GM23338 (cell line): ENCODE data around the gene YTHDF2. TPM values are rescaled to one million over a fixed set of nuclear protein-coding genes. Genes with fewer than 3 reads are reported as not detected.

Experiments used
- ATAC-seq: fragments of 200-7000 bp; cut with Tn5 transposase; 3 replicates; pipeline ENCODE4 v1.9.1; 2020
- DNase-seq: peaks from one replicate; pipeline ENCODE4 v3.0.0-alpha.2; 2015; ENCODE audit warnings: low spot score
- H2AFZ ChIP-seq: fragments of 200-600 bp; sonication (generic); 2 replicates; pipeline ENCODE4 v1.8.0; 2016; ENCODE audit warnings: antibody characterized with exemption, mild to moderate bottlenecking, moderate library complexity
- H3F3A ChIP-seq: fragments of 200-600 bp; sonication (generic); replicated peaks from 2 replicates; pipeline ENCODE4 v1.8.0; 2017; ENCODE audit warnings: antibody characterized with exemption, mixed run types, low read depth
- H3K27ac ChIP-seq: fragments of 200-600 bp; sonication (generic); 2 replicates; pipeline ENCODE4 v1.6.1; 2016; ENCODE audit warnings: low read depth
- H3K27me3 ChIP-seq: fragments of 200-600 bp; sonication (generic); 2 replicates; pipeline ENCODE4 v1.8.0; 2016; ENCODE audit warnings: mild to moderate bottlenecking, mixed run types, moderate library complexity; ENCODE audit not compliant: insufficient read depth
- H3K36me3 ChIP-seq: fragments of 200-600 bp; sonication (generic); 2 replicates; pipeline ENCODE4 v1.8.0; 2016; ENCODE audit warnings: mild to moderate bottlenecking; ENCODE audit not compliant: insufficient read depth
- H3K4me1 ChIP-seq: fragments of 200-600 bp; sonication (generic); 2 replicates; pipeline ENCODE4 v1.8.0; 2016; ENCODE audit warnings: mild to moderate bottlenecking, moderate library complexity; ENCODE audit not compliant: insufficient read depth
- H3K4me2 ChIP-seq: fragments of 200-600 bp; sonication (generic); 2 replicates; pipeline ENCODE4 v1.7.1; 2017; ENCODE audit warnings: mixed run types
- H3K4me3 ChIP-seq: fragments of 200-600 bp; sonication (generic); 2 replicates; pipeline ENCODE4 v1.6.1; 2016; ENCODE audit warnings: mixed run types
- H3K79me2 ChIP-seq: fragments of 200-600 bp; sonication (generic); replicated peaks from 2 replicates; pipeline ENCODE4 v1.8.0; 2017; ENCODE audit warnings: mild to moderate bottlenecking; ENCODE audit not compliant: insufficient read depth
- H3K9me2 ChIP-seq: fragments of 200-600 bp; sonication (generic); 2 replicates; pipeline ENCODE4 v1.8.0; 2017; ENCODE audit not compliant: insufficient read depth
- H4K20me1 ChIP-seq: fragments of 200-600 bp; sonication (generic); replicated peaks from 2 replicates; pipeline ENCODE4 v1.8.0; 2017; ENCODE audit warnings: mild to moderate bottlenecking; ENCODE audit not compliant: insufficient read depth
- H3K27ac Mint-ChIP-seq: 2 replicates; pipeline ENCODE4 v1.8.0; 2020; ENCODE audit warnings: inconsistent platforms, mild to moderate bottlenecking, moderate library complexity, mixed read lengths
- H3K27me3 Mint-ChIP-seq: 3 replicates; pipeline ENCODE4 v1.8.0; 2022; ENCODE audit warnings: low read depth, mild to moderate bottlenecking, moderate library complexity, mixed read lengths, inconsistent platforms; ENCODE audit not compliant: insufficient read depth, poor library complexity
- H3K36me3 Mint-ChIP-seq: 3 replicates; pipeline ENCODE4 v1.8.0; 2021; ENCODE audit warnings: low read depth, mild to moderate bottlenecking, inconsistent platforms, moderate library complexity, mixed read lengths
- H3K4me1 Mint-ChIP-seq: 3 replicates; pipeline ENCODE4 v1.8.0; 2020; ENCODE audit warnings: mild to moderate bottlenecking, inconsistent platforms, mixed read lengths
- H3K4me3 Mint-ChIP-seq: 3 replicates; pipeline ENCODE4 v1.8.0; 2021; ENCODE audit warnings: moderate library complexity, mild to moderate bottlenecking, inconsistent platforms, mixed read lengths
- H3K9me3 Mint-ChIP-seq: 3 replicates; pipeline ENCODE4 v1.8.0; 2020; ENCODE audit warnings: moderate library complexity, mild to moderate bottlenecking, inconsistent platforms, mixed read lengths
- CREB1 ChIP-seq: fragments of 250-450 bp; sonication (Bioruptor Pico); IDR thresholded peaks from 2 replicates; pipeline ENCODE4 v1.5.0; 2020; ENCODE audit warnings: low read depth, mild to moderate bottlenecking, moderate library complexity
- CTCF ChIP-seq, 2 experiments: fragments of 200-600 bp in 1 of 2; sonication (generic) in 1 of 2; conservative IDR thresholded peaks; 2 replicates each; pipeline versions ENCODE4 v1.5.1 to v1.6.1; 2016 to 2017; ENCODE audit warnings: antibody characterized with exemption in 2 of 2, low read depth in 2 of 2, mild to moderate bottlenecking in 2 of 2, moderate library complexity in 1 of 2
- ETS1 ChIP-seq: IDR thresholded peaks from 2 replicates; pipeline ENCODE4 v1.6.1; 2016; ENCODE audit warnings: antibody characterized with exemption
- EZH2 ChIP-seq: fragments of 200-600 bp; sonication (generic); IDR thresholded peaks from one replicate; pipeline ENCODE4 v1.8.0; 2017; ENCODE audit warnings: antibody characterized with exemption, mild to moderate bottlenecking, low read depth; ENCODE audit not compliant: unreplicated experiment
- JUNB ChIP-seq: IDR thresholded peaks from one replicate; pipeline ENCODE4 v1.6.1; 2016; ENCODE audit warnings: antibody characterized with exemption; ENCODE audit not compliant: unreplicated experiment
- NANOG ChIP-seq: IDR thresholded peaks from 2 replicates; pipeline ENCODE4 v1.6.1; 2016; ENCODE audit warnings: antibody characterized with exemption, borderline replicate concordance
- POLR2AphosphoS5 ChIP-seq: IDR thresholded peaks from 2 replicates; pipeline ENCODE4 v1.6.1; 2016; ENCODE audit warnings: antibody characterized with exemption, low read depth
- STAT1 ChIP-seq: IDR thresholded peaks from one replicate; pipeline ENCODE4 v1.6.1; 2016; ENCODE audit warnings: antibody characterized with exemption; ENCODE audit not compliant: unreplicated experiment
- ZNF331 ChIP-seq: fragments of 250-450 bp; sonication (Bioruptor Pico); IDR thresholded peaks from 2 replicates; pipeline ENCODE4 v1.5.0; 2020; ENCODE audit warnings: low read depth, mild to moderate bottlenecking, moderate library complexity
- ZNF462 ChIP-seq: fragments of 250-450 bp; sonication (Bioruptor Pico); IDR thresholded peaks from 2 replicates; pipeline ENCODE4 v1.5.0; 2020; ENCODE audit warnings: mild to moderate bottlenecking, moderate library complexity
- polyA plus RNA-seq: library from polyadenylated mRNA; unstranded; fragments of >200 nt; fragmentation: Nextera tagmentation; extraction: Ambion mirVana; gene quantifications from 2 replicates; pipeline ENCODE4 v1.2.1, GENCODE V29; 2016
- total RNA-seq: library from RNA; depleted of rRNA; stranded (reverse); fragments of >200 nt; shearing (Covaris generic); gene quantifications from 2 replicates; pipeline ENCODE4 v1.2.3, GENCODE V29; 2014

Gene YTHDF2
- total and polyA plus RNA-seq, 2 experiments from 2014 or later = 130 to 169 TPM

- H3K9me3 Mint-ChIP-seq = peaks cover 3% of the 10 kb centered on the region; the same call in 1 of the 3 replicates
- no peaks in the 10 kb centered on the region for H3K36me3 Mint-ChIP-seq
- H2AFZ ChIP-seq = peak overlapping the region; percentile 88; the same call in 1 of the 2 replicates
- peak overlapping the region; percentile 57 for H3K4me3 Mint-ChIP-seq
- H3K4me1 Mint-ChIP-seq = peaks cover 15% of the 10 kb centered on the region
- peaks cover 42% of the 10 kb centered on the region for H3K27me3 ChIP-seq
- H3K27me3 Mint-ChIP-seq = peaks cover 37% of the 10 kb centered on the region
- no peaks in the 10 kb centered on the region for H3K9me2 ChIP-seq
- DNase-seq (no peak), ATAC-seq (no peak)
- H3K4me1 ChIP-seq = peaks cover 4% of the 10 kb centered on the region
- H3K36me3 ChIP-seq = no peaks in the 10 kb centered on the region
- H4K20me1 ChIP-seq = no peaks in the 10 kb centered on the region
- H3K27ac Mint-ChIP-seq = no peak overlapping the region
- TF ChIP-seq ETS1 (no peak), EZH2 (peak; percentile 15)
- H3K4me3 ChIP-seq = peak overlapping the region; percentile 66
- no peak overlapping the region for H3K27ac ChIP-seq
- H3K4me2 ChIP-seq = peak overlapping the region; percentile 86
- no peaks in the 10 kb centered on the region for H3K79me2 ChIP-seq
- peaks cover 15% of the 10 kb centered on the region for H3F3A ChIP-seq
These were observed 76.1 kb downstream of the YTHDF2 start for GRCh38 chr1:28812669-28813468.

GRCh38 chr1:28813931-28814465 lies 77.3 kb downstream of the YTHDF2 start:
- Histone ChIP-seq H3K79me2 (no peaks in the 10 kb centered on the region), H3K9me2 (no peaks in the 10 kb centered on the region), H3K27me3 (peaks cover 42% of the 10 kb centered on the region), H3K4me3 (no peak overlapping the region), H3K36me3 (no peaks in the 10 kb centered on the region), H3K27ac (no peak overlapping the region), H3K4me2 (no peak overlapping the region), H3F3A (peaks cover 15% of the 10 kb centered on the region), H4K20me1 (no peaks in the 10 kb centered on the region), H2AFZ (no peak overlapping the region), H3K4me1 (peaks cover 4% of the 10 kb centered on the region)
- H3K27ac Mint-ChIP-seq = no peak overlapping the region
- H3K36me3 Mint-ChIP-seq = no peaks in the 10 kb centered on the region
- peaks cover 37% of the 10 kb centered on the region for H3K27me3 Mint-ChIP-seq
- DNase-seq (no peak), ATAC-seq (no peak)
- H3K9me3 Mint-ChIP-seq = peaks cover 3% of the 10 kb centered on the region; the same call in 1 of the 3 replicates
- no peak overlapping the region for H3K4me3 Mint-ChIP-seq
- peaks cover 15% of the 10 kb centered on the region for H3K4me1 Mint-ChIP-seq
- no peak for TF ChIP-seq CTCF (conservative IDR thresholded peaks at IDR 0.05; ENCODE audit: low read depth in 2 of 2)
- TF ChIP-seq STAT1 = no peak
- TF ChIP-seq EZH2 = no peak
- TF ChIP-seq ZNF462 (CRISPR knock-in tag) = no peak
- TF ChIP-seq JUNB = no peak
- no peak for TF ChIP-seq ZNF331 (CRISPR knock-in tag)
- TF ChIP-seq CREB1 (CRISPR knock-in tag) = no peak
- no peak for TF ChIP-seq NANOG
- no peak for TF ChIP-seq POLR2AphosphoS5
- no peak for TF ChIP-seq ETS1
